Liver (tissue), 9 donors: Measurements from ENCODE around the gene RAX2. TPM values are rescaled to one million over a fixed set of nuclear protein-coding genes. Genes with fewer than 3 reads are reported as not detected.

Experiments used
- DNase-seq: peaks from one replicate; pipeline ENCODE4 v3.0.0-alpha.2; 2017; ENCODE audit warnings: low spot score
- H3K27ac ChIP-seq, 2 donors: one replicate each; pipeline ENCODE4 v1.7.0; 2013; ENCODE audit warnings: inconsistent platforms in 2 of 2, low read length in 2 of 2, control low read depth in 1 of 2, low read depth in 1 of 2, mild to moderate bottlenecking in 1 of 2
- H3K27me3 ChIP-seq, 4 donors: one replicate each; pipeline versions ENCODE4 v1.6.1 to v1.7.0; 2013; ENCODE audit warnings: low read length in 3 of 4, inconsistent platforms in 1 of 4, mild to moderate bottlenecking in 1 of 4, moderate library complexity in 1 of 4; ENCODE audit not compliant: control insufficient read depth in 4 of 4, insufficient read depth in 4 of 4
- H3K36me3 ChIP-seq, 4 donors: one replicate each; pipeline versions ENCODE4 v1.6.1 to v1.7.0; 2013; ENCODE audit warnings: low read length in 3 of 4, mild to moderate bottlenecking in 3 of 4, low read depth in 1 of 4, moderate library complexity in 1 of 4; ENCODE audit not compliant: control insufficient read depth in 4 of 4, insufficient read depth in 3 of 4
- H3K4me1 ChIP-seq, 4 donors: one replicate each; pipeline versions ENCODE4 v1.6.1 to v1.7.0; 2013; ENCODE audit warnings: low read length in 3 of 4, mild to moderate bottlenecking in 3 of 4, moderate library complexity in 1 of 4; ENCODE audit not compliant: control insufficient read depth in 4 of 4, insufficient read depth in 4 of 4
- H3K4me3 ChIP-seq, 3 donors: one replicate each; pipeline versions ENCODE4 v1.6.1 to v1.7.0; 2013; ENCODE audit warnings: low read length in 3 of 3, control low read depth in 1 of 3, low read depth in 1 of 3, mild to moderate bottlenecking in 1 of 3
- H3K9ac ChIP-seq, 2 donors: one replicate each; pipeline ENCODE4 v1.7.0; 2013; ENCODE audit warnings: low read length in 2 of 2, mild to moderate bottlenecking in 2 of 2, moderate library complexity in 2 of 2, control low read depth in 1 of 2, low read depth in 1 of 2
- H3K9me3 ChIP-seq, 4 donors: one replicate each; pipeline versions ENCODE4 v1.6.1 to v1.7.0; 2013; ENCODE audit warnings: low read length in 3 of 4; ENCODE audit not compliant: control insufficient read depth in 4 of 4
- ATF3 ChIP-seq: IDR thresholded peaks from 2 replicates; pipeline ENCODE4 v1.6.1; 2016; ENCODE audit warnings: antibody characterized with exemption
- FOXA1 ChIP-seq: IDR thresholded peaks from 2 replicates; pipeline ENCODE4 v1.6.1; 2016; ENCODE audit warnings: antibody characterized with exemption
- GABPA ChIP-seq, 2 donors: IDR thresholded peaks in 1 of 2; conservative IDR thresholded peaks in 1 of 2; 2 replicates each; pipeline ENCODE4 v1.6.1; 2016; ENCODE audit warnings: antibody characterized with exemption in 2 of 2, mild to moderate bottlenecking in 1 of 2, moderate library complexity in 1 of 2
- HNF4A ChIP-seq, 2 donors: conservative IDR thresholded peaks; 2 replicates each; pipeline ENCODE4 v1.6.1; 2016; ENCODE audit warnings: antibody characterized with exemption in 2 of 2, mild to moderate bottlenecking in 2 of 2
- HNF4G ChIP-seq: IDR thresholded peaks from 2 replicates; pipeline ENCODE4 v1.6.1; 2016; ENCODE audit warnings: antibody characterized with exemption
- JUND ChIP-seq, 2 donors: IDR thresholded peaks; 2 replicates each; pipeline ENCODE4 v1.6.1; 2016; ENCODE audit warnings: antibody characterized with exemption in 2 of 2
- MAX ChIP-seq: IDR thresholded peaks from 2 replicates; pipeline ENCODE4 v1.6.1; 2016; ENCODE audit warnings: antibody characterized with exemption
- RAD21 ChIP-seq, 2 donors: IDR thresholded peaks; 2 replicates each; pipeline ENCODE4 v1.6.1; 2016; ENCODE audit warnings: antibody characterized with exemption in 2 of 2, mild to moderate bottlenecking in 2 of 2
- RXRA ChIP-seq, 2 donors: IDR thresholded peaks; 2 replicates each; pipeline ENCODE4 v1.6.1; 2017 to 2018; ENCODE audit warnings: antibody characterized with exemption in 2 of 2, mild to moderate bottlenecking in 1 of 2
- SP1 ChIP-seq: IDR thresholded peaks from 2 replicates; pipeline ENCODE4 v1.6.1; 2018; ENCODE audit warnings: antibody characterized with exemption, mild to moderate bottlenecking
- YY1 ChIP-seq: IDR thresholded peaks from 2 replicates; pipeline ENCODE4 v1.6.1; 2016; ENCODE audit warnings: antibody characterized with exemption, mild to moderate bottlenecking
- ZBTB33 ChIP-seq: IDR thresholded peaks from 2 replicates; pipeline ENCODE4 v1.6.1; 2016; ENCODE audit warnings: antibody characterized with exemption
- WGBS: extraction: QIAGEN DNeasy Blood & Tissue Kit; methylation state at CpG from one replicate; pipeline ENCODE4 v1.1.7; 2013; 5-methylcytosine and 5-hydroxymethylcytosine counted together
- polyA plus RNA-seq, 2 donors: library from polyadenylated mRNA; stranded (reverse) in 1 of 2; unstranded in 1 of 2; fragments of 200-250 nt in 1 of 2; fragments of >200 nt in 1 of 2; fragmentation: Nextera tagmentation in 1 of 2; extraction: Ambion mirVana in 1 of 2; gene quantifications; one replicate each; pipeline versions ENCODE4 v1.2.1 to v1.2.3, GENCODE V29; 2013 to 2015
- total RNA-seq, 2 donors: library from RNA; depleted of rRNA; stranded (reverse); fragments of >200 nt; gene quantifications; one replicate each; pipeline ENCODE4 v1.2.3, GENCODE V29; 2014
- TF ChIP-seq, protein P1 (sequence below): fragments of 150-350 bp; IDR thresholded peaks from 2 replicates; pipeline ENCODE4 v1.5.1; 2017; ENCODE audit warnings: improper control_type of control experiment, low read depth, low read length; ENCODE audit not compliant: missing input control
- donor health status: healthy.
- donor health status: healthy.
- donor health status: healthy.
- donor health status: healthy.
- donor health status: healthy.

The RAX2 gene
- total and polyA plus RNA-seq, 4 donors: not detected

DNA sequence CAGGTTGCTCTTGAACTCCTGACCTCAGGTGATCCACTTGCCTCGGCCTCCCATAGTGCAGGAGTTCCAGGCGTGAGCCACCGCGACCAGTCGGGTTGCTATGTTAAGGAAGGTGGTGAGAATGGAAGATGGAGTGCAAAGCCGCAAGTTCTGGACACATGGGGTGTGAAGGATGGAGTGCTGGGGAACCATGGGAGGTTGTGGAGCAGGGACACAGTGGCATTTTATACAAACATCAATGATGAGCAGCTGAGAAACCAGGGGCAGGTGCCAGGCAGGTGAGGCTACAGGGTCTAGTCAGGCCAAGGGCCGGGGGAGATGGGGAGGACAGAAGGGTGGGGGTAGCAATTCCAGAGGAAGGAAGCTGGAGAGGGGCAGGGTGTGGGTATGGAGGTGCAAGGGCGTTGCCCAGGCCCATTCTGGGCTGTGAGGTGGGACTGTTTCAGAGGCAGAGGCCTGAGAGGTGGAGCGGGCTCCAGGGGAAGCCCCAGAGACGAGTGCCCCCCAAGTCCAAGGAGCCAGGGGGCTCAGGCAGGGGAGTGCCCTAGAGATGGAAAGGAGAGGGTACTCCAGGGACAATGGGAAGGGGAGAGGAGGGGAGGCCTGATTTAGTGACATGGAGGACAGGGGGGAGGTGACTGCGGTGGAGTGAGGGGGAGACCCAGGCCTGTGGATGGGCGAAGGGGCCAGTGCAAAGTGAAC is 1.9 kb upstream of the RAX2 start:
- Histone ChIP-seq H3K4me3 (no peak overlapping the region), H3K9ac (no peak overlapping the region), H3K36me3 (peaks cover 0 to 5% (median 2%) of the 10 kb centered on the region in 4 donors), H3K9me3 (no peaks in the 10 kb centered on the region), H3K4me1 (no peaks in the 10 kb centered on the region), H3K27ac (no peak overlapping the region), H3K27me3 (no peaks in the 10 kb centered on the region)
- WGBS: 82% methylated on average over 12 of the region's 12 CpGs
- no peak for DNase-seq
- TF ChIP-seq, protein P1, sequence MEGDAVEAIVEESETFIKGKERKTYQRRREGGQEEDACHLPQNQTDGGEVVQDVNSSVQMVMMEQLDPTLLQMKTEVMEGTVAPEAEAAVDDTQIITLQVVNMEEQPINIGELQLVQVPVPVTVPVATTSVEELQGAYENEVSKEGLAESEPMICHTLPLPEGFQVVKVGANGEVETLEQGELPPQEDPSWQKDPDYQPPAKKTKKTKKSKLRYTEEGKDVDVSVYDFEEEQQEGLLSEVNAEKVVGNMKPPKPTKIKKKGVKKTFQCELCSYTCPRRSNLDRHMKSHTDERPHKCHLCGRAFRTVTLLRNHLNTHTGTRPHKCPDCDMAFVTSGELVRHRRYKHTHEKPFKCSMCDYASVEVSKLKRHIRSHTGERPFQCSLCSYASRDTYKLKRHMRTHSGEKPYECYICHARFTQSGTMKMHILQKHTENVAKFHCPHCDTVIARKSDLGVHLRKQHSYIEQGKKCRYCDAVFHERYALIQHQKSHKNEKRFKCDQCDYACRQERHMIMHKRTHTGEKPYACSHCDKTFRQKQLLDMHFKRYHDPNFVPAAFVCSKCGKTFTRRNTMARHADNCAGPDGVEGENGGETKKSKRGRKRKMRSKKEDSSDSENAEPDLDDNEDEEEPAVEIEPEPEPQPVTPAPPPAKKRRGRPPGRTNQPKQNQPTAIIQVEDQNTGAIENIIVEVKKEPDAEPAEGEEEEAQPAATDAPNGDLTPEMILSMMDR: no peak
- TF ChIP-seq ZBTB33 (no peak), YY1 (no peak), JUND (IDR thresholded peaks at IDR 0.05) (no peak), RXRA (IDR thresholded peaks at IDR 0.05) (no peak), RAD21 (IDR thresholded peaks at IDR 0.05) (no peak), HNF4G (no peak), FOXA1 (no peak), HNF4A (conservative IDR thresholded peaks at IDR 0.05) (no peak)

DNA sequence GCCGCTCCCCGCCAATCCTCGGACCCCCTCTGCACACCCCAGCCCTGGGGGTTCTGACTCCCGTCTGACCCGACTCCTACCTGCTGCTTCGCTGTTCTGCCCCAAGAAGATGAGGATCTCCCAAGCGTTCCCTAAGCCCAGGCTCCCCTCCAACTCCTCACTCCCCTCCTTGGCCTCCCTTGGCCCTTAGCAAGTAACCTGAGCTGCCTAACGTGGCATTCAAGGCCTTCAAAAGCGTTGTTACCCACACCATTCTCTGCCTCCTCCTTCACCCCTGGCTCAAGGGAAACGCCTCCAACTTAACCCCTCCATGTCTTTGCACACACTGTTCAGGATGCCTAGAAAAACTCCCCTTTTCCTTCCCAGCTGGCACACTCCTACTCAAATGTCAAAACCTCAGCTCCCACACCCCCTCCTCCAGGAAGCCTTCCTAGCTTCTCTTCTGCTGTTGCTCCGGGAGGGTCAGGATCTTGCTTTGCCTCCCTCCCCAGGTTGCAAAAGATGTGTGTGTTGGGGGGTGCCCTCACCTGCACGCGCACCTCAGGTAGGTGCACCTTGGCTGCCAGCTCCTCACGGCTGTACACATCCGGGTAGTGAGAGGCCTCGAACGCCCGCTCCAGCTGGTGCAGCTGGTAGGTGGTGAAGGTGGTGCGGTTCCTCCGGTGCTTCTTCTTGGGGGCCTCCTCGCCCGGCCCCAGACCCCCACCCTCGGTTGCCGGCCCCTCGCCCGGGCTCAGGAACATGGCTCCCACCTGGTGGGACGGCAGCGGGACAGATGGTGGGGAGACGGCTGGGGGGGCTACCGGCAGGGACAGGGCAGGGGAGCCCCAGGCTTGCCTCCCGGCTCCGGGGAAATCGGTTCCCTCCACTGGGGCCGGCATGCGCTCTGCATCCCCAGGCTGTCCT is 775 bp downstream of the RAX2 start:
- Histone ChIP-seq H3K9ac (no peak overlapping the region), H3K27me3 (no peaks in the 10 kb centered on the region), H3K27ac (no peak overlapping the region), H3K4me1 (no peaks in the 10 kb centered on the region), H3K4me3 (no peak overlapping the region), H3K9me3 (no peaks in the 10 kb centered on the region), H3K36me3 (peaks cover 3 to 29% (median 7%) of the 10 kb centered on the region in 4 donors)
- no peak for TF ChIP-seq JUND (IDR thresholded peaks at IDR 0.05)
- TF ChIP-seq MAX: no peak
- TF ChIP-seq, protein P1: no peak
- TF ChIP-seq RAD21 (IDR thresholded peaks at IDR 0.05): no peak
- TF ChIP-seq ATF3: no peak
- no peak for TF ChIP-seq RXRA (IDR thresholded peaks at IDR 0.05)
- no peak for TF ChIP-seq ZBTB33
- no peak for TF ChIP-seq GABPA (IDR thresholded peaks at IDR 0.05 in 1 of 2, conservative IDR thresholded peaks at IDR 0.05 in 1 of 2)
- no peak for TF ChIP-seq FOXA1
- no peak for TF ChIP-seq SP1
- no peak for TF ChIP-seq YY1
- DNase-seq: no peak
- 86% methylated on average over 35 of the region's 35 CpGs for WGBS
